ENCODE measurements around the gene SLC44A5.

DNA sequence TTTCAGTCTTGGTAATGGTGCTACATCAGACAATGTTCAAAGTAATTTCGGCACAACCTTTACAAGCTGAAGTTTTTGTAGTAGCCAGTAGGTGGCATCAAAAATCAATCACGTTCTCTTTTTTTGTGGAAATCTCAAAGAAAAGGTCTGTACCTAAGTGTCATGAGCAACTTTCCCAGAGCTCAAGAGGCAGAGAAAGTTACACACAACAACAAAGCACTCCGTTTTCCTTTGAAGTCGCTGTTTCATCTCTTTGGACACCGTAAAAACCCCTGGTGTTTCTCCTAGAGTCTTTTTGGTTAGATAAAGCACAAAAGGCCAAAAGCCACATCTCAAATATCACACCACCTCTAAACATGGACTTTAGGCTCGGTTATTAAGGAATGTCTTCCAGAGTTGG, 345.1 kb downstream of the SLC44A5 start:
- TF ChIP-seq CTCF (IDR thresholded peaks at IDR 0.05 in 4 of 5, conservative IDR thresholded peaks at IDR 0.05 in 1 of 5) (peak in 4 of 5 experiments; percentile 18 to 55 (median 44)), POLR2A (IDR thresholded peaks at IDR 0.05) (no peak)
